Caco-2 (cell line): ENCODE data around the gene LEFTY2. TPM values are rescaled to one million over a fixed set of nuclear protein-coding genes. Genes with fewer than 3 reads are reported as not detected.
"Not testable (repeated sequence)": the region's sequence is repeated elsewhere in the genome, so short reads cannot be mapped to it uniquely, and the experiment has no call there.

Experiments
- BruUV-seq: library from RNA; stranded (reverse); fragments of 400-500 nt; replicated peaks from 2 replicates; lab custom pipeline; 2021; lab: Mats Ljungman, UMichigan
- CTCF ChIA-PET: fragments of 300-600 bp; sonication (Branson Sonifier 250); formaldehyde crosslinking; loops from one replicate; lab custom pipeline; 2022; ENCODE audit warnings: antibody characterized with exemption; lab: Charles Lee
- POLR2A ChIA-PET: fragments of 300-600 bp; sonication (Branson Sonifier 250); formaldehyde crosslinking; loops from one replicate; lab custom pipeline; 2022; ENCODE audit warnings: antibody characterized with exemption; lab: Charles Lee
- DNase-seq, 2 experiments: peaks; one replicate each; pipeline versions ENCODE4 v3.0.0 to v3.0.0-alpha.2; 2020 to 2022
- H3K27me3 ChIP-seq: replicated peaks from 2 replicates; pipeline ENCODE4 v1.6.0; 2011; ENCODE audit warnings: low read length; ENCODE audit not compliant: control insufficient read depth, insufficient read depth
- H3K36me3 ChIP-seq: 2 replicates; pipeline ENCODE4 v1.5.1; 2011; ENCODE audit warnings: low read length; ENCODE audit not compliant: control insufficient read depth, insufficient read depth
- H3K4me1 ChIP-seq: fragments of 250-450 bp; sonication (Bioruptor Pico); 2 replicates; pipeline ENCODE4 v1.5.1; 2020; ENCODE audit warnings: mild to moderate bottlenecking
- H3K4me3 ChIP-seq: 2 replicates; pipeline ENCODE4 v1.5.1; 2011; ENCODE audit warnings: low read depth, mild to moderate bottlenecking, control low read depth, low read length
- H3K9me3 ChIP-seq: fragments of 250-450 bp; sonication (Bioruptor Pico); 2 replicates; pipeline ENCODE4 v1.5.1; 2020; ENCODE audit warnings: mild to moderate bottlenecking, moderate library complexity
- H3K27ac Mint-ChIP-seq: one replicate; pipeline ENCODE4 v1.8.0; 2022; ENCODE audit warnings: mixed read lengths; ENCODE audit not compliant: unreplicated experiment
- H3K27me3 Mint-ChIP-seq: one replicate; pipeline ENCODE4 v1.8.0; 2022; ENCODE audit warnings: mixed read lengths; ENCODE audit not compliant: insufficient read depth, unreplicated experiment
- H3K36me3 Mint-ChIP-seq: one replicate; pipeline ENCODE4 v1.8.0; 2022; ENCODE audit warnings: mild to moderate bottlenecking, mixed read lengths; ENCODE audit not compliant: insufficient read depth, unreplicated experiment
- H3K4me1 Mint-ChIP-seq: one replicate; pipeline ENCODE4 v1.8.0; 2022; ENCODE audit warnings: low read depth, mixed read lengths; ENCODE audit not compliant: unreplicated experiment
- H3K4me3 Mint-ChIP-seq: one replicate; pipeline ENCODE4 v1.8.0; 2022; ENCODE audit warnings: mild to moderate bottlenecking, moderate library complexity, mixed read lengths; ENCODE audit not compliant: unreplicated experiment
- H3K9me3 Mint-ChIP-seq: one replicate; pipeline ENCODE4 v1.8.0; 2022; ENCODE audit warnings: mixed read lengths; ENCODE audit not compliant: unreplicated experiment
- CTCF ChIP-seq, 2 experiments: fragments of 200-600 bp in 1 of 2; IDR thresholded peaks; 1 replicate in 1 of 2; 2 replicates in 1 of 2; pipeline versions ENCODE4 v1.5.1 to v1.8.0; 2011 to 2022; ENCODE audit warnings: antibody characterized with exemption in 1 of 2, control low read depth in 1 of 2, inconsistent platforms in 1 of 2, low read depth in 1 of 2, low read length in 1 of 2, mild to moderate bottlenecking in 1 of 2, moderate library complexity in 1 of 2; ENCODE audit not compliant: insufficient read depth in 1 of 2, severe bottlenecking in 1 of 2, unreplicated experiment in 1 of 2
- intact Hi-C: fragments of 100-400 bp; cut with micrococcal nuclease; formaldehyde crosslinking; loops from one replicate; pipeline ENCODE4 v1.10.0; 2022; ENCODE audit not compliant: unreplicated experiment
- total RNA-seq: library from RNA; stranded (reverse); gene quantifications from 2 replicates; pipeline ENCODE4 v1.2.3, GENCODE V29; 2022

Gene LEFTY2
- total RNA-seq, 1 experiment from 2014 or later = not detected

GRCh38 chr1:225974454-225974853 is 33.4 kb upstream of the LEFTY2 start:
- POLR2A ChIA-PET = no interaction called here
- CTCF ChIA-PET = interaction anchor here (1.3 kb wide), 1 partner anchor 500 kb away, joined by 4 read pairs; no protein-coding TSS in a partner anchor
- Mint-ChIP-seq H3K36me3 (peaks cover 21% of the 10 kb centered on the region), H3K4me3 (no peak overlapping the region), H3K27me3 (no peaks in the 10 kb centered on the region), H3K27ac (no peak overlapping the region), H3K4me1 (no peaks in the 10 kb centered on the region), H3K9me3 (no peaks in the 10 kb centered on the region)
- BruUV-seq = no TSS peak
- Histone ChIP-seq H3K27me3 (no peaks in the 10 kb centered on the region), H3K4me1 (no peaks in the 10 kb centered on the region), H3K4me3 (no peak overlapping the region), H3K9me3 (no peaks in the 10 kb centered on the region), H3K36me3 (no peaks in the 10 kb centered on the region; the same call in none of the 2 replicates)
- intact Hi-C loops = loop anchor here (5.0 to 10.0 kb wide), 4 partner anchors 52 to 660 kb away; partner anchors contain the start of genes ENAH and PYCR2
- no peak for TF ChIP-seq CTCF (IDR thresholded peaks at IDR 0.05; ENCODE audit: insufficient read depth in 1 of 2, low read depth in 1 of 2, low read length in 1 of 2, severe bottlenecking in 1 of 2, unreplicated experiment in 1 of 2)
- no peak for DNase-seq

GRCh38 chr1:225973158-225973557 is 32.1 kb upstream of the LEFTY2 start:
- DNase-seq = peak in 1 of 2 experiments; percentile 16
- intact Hi-C loops = loop anchor here (5.0 to 10.0 kb wide), 4 partner anchors 51 to 658 kb away; partner anchors contain the start of genes ENAH and PYCR2
- Mint-ChIP-seq H3K4me3 (no peak overlapping the region), H3K9me3 (no peaks in the 10 kb centered on the region), H3K27ac (no peak overlapping the region), H3K27me3 (no peaks in the 10 kb centered on the region), H3K4me1 (no peaks in the 10 kb centered on the region), H3K36me3 (peaks cover 8% of the 10 kb centered on the region)
- Histone ChIP-seq H3K36me3 (no peaks in the 10 kb centered on the region; the same call in none of the 2 replicates), H3K27me3 (no peaks in the 10 kb centered on the region), H3K9me3 (no peaks in the 10 kb centered on the region), H3K4me1 (peaks cover 5% of the 10 kb centered on the region; the same call in 1 of the 2 replicates), H3K4me3 (no peak overlapping the region)
- no peak for TF ChIP-seq CTCF (IDR thresholded peaks at IDR 0.05; ENCODE audit: insufficient read depth in 1 of 2, low read depth in 1 of 2, low read length in 1 of 2, severe bottlenecking in 1 of 2, unreplicated experiment in 1 of 2)
- POLR2A ChIA-PET = no interaction called here
- CTCF ChIA-PET = interaction anchor here (1.3 kb wide), 1 partner anchor 499 kb away, joined by 4 read pairs; no protein-coding TSS in a partner anchor
- no TSS peak for BruUV-seq

- no peak for DNase-seq
- no peak overlapping the region for H3K4me3 Mint-ChIP-seq
- H3K36me3 Mint-ChIP-seq = peaks cover 5% of the 10 kb centered on the region
- no peaks in the 10 kb centered on the region for H3K27me3 Mint-ChIP-seq
- no TSS peak for BruUV-seq
- Histone ChIP-seq H3K36me3 (no peaks in the 10 kb centered on the region; the same call in 1 of the 2 replicates), H3K27me3 (no peaks in the 10 kb centered on the region), H3K4me3 (no peak overlapping the region), H3K4me1 (peaks cover 5% of the 10 kb centered on the region; the same call in 1 of the 2 replicates), H3K9me3 (no peaks in the 10 kb centered on the region)
- POLR2A ChIA-PET = no interaction called here
- intact Hi-C loops = loop anchor here (5.0 to 10.0 kb wide), 4 partner anchors 50 to 658 kb away; partner anchors contain the start of genes ENAH and PYCR2
- CTCF ChIA-PET = no interaction called here
- H3K4me1 Mint-ChIP-seq = no peaks in the 10 kb centered on the region
- TF ChIP-seq CTCF (IDR thresholded peaks at IDR 0.05; ENCODE audit: insufficient read depth in 1 of 2, low read depth in 1 of 2, low read length in 1 of 2, severe bottlenecking in 1 of 2, unreplicated experiment in 1 of 2) = no peak
- no peaks in the 10 kb centered on the region for H3K9me3 Mint-ChIP-seq
- H3K27ac Mint-ChIP-seq = no peak overlapping the region
Observed at GRCh38 chr1:225972344-225973152, 31.5 kb upstream of the LEFTY2 start.

GRCh38 chr1:225970592-225971157 is 29.7 kb upstream of the LEFTY2 start:
- H3K4me3 Mint-ChIP-seq, H3K9me3 Mint-ChIP-seq, H3K36me3 Mint-ChIP-seq, H3K4me1 ChIP-seq, CTCF ChIA-PET, H3K27me3 ChIP-seq, POLR2A ChIA-PET, H3K9me3 ChIP-seq, H3K4me3 ChIP-seq, H3K4me1 Mint-ChIP-seq, DNase-seq, BruUV-seq, H3K27ac Mint-ChIP-seq, H3K36me3 ChIP-seq, H3K27me3 Mint-ChIP-seq: not testable (repeated sequence)
- intact Hi-C loops = loop anchor here (5.0 to 10.0 kb wide), 4 partner anchors 48 to 656 kb away; partner anchors contain the start of genes ENAH and PYCR2
